Suprapubic skin (tissue), 3 donors: ENCODE data around the gene TARBP1.

Experiments used
- CTCF ChIP-seq, 2 donors: fragments of 200-600 bp in 1 of 2; fragments of 450-650 bp in 1 of 2; sonication (generic) in 1 of 2; IDR thresholded peaks; one replicate each; pipeline ENCODE4 v1.5.1; 2016 to 2019; ENCODE audit warnings: antibody characterized with exemption in 2 of 2, mild to moderate bottlenecking in 1 of 2, moderate library complexity in 1 of 2
- POLR2AphosphoS5 ChIP-seq, 3 donors: sonication (generic); formaldehyde crosslinking; IDR thresholded peaks; one replicate each; pipeline ENCODE4 v1.6.1; 2017; ENCODE audit warnings: antibody characterized with exemption in 3 of 3

DNA sequence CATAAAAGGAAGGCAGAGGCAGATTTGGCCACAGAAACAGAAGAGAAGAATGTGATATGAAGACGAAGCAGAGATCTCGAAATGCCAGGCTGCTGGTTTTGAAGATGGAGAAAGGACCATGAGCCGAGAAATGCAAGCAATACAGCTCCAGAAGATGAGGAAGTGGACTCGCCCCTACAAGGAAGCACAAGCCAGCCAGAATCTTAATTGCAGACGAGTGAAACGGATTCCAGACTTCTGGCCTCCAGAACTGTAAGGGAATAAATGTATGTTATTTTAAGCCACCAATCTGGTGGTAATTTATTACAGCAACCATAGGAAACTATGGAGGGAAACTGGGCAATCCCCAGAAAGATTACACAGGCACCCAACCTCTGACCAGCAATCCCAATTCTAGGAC, 24.1 kb downstream of the TARBP1 start:
- TF ChIP-seq CTCF (IDR thresholded peaks at IDR 0.05) (no peak), POLR2AphosphoS5 (IDR thresholded peaks at IDR 0.05) (no peak)
